Amniotic epithelial cell (primary cell): ENCODE measurements around the gene KATNAL1.

Experiments
- DNase-seq: peaks from one replicate; pipeline ENCODE4 v3.0.0-alpha.2; 2010; ENCODE audit warnings: low read depth

The KATNAL1 gene

GRCh38 chr13:30307194-30307970 lies at the start of gene KATNAL1:
KATNAL1 (minus strand) TSS chr13:30307551; CDS start chr13:30283777, 23,774 bp downstream.
- peak; percentile 51 for DNase-seq

- no peak for DNase-seq
These were observed 48.5 kb upstream of the KATNAL1 start for GRCh38 chr13:30355839-30356238.

GRCh38 chr13:30355384-30355699 lies 48.0 kb upstream of the KATNAL1 start:
- no peak for DNase-seq

- peak; percentile 87 for DNase-seq
These were observed 47.4 kb upstream of the KATNAL1 start for GRCh38 chr13:30354493-30355383.

GRCh38 chr13:30353471-30354215 lies 46.3 kb upstream of the KATNAL1 start:
- DNase-seq = no peak

- no peak for DNase-seq
These were observed 45.7 kb upstream of the KATNAL1 start for GRCh38 chr13:30353060-30353459.

- DNase-seq = no peak
These were observed 44.8 kb upstream of the KATNAL1 start for GRCh38 chr13:30352121-30352520.

GRCh38 chr13:30346789-30347167 lies 39.4 kb upstream of the KATNAL1 start:
- no peak for DNase-seq

- DNase-seq = no peak
These were observed 38.9 kb upstream of the KATNAL1 start for GRCh38 chr13:30346153-30346788.

- DNase-seq = no peak
These were observed 38.2 kb upstream of the KATNAL1 start for GRCh38 chr13:30345426-30346100.

- DNase-seq = peak; percentile 75
These were observed 34.6 kb upstream of the KATNAL1 start for GRCh38 chr13:30341815-30342570.

GRCh38 chr13:30340331-30341250 lies 33.2 kb upstream of the KATNAL1 start:
- DNase-seq = peak; percentile 96

GRCh38 chr13:30339738-30340330 lies 32.5 kb upstream of the KATNAL1 start:
- no peak for DNase-seq

- DNase-seq = no peak
These were observed 31.6 kb upstream of the KATNAL1 start for GRCh38 chr13:30338952-30339351.

- peak; percentile 51 for DNase-seq
These were observed 31.0 kb upstream of the KATNAL1 start for GRCh38 chr13:30338331-30338851.

- no peak for DNase-seq
These were observed 29.8 kb upstream of the KATNAL1 start for GRCh38 chr13:30337061-30337610.

- no peak for DNase-seq
These were observed 27.5 kb upstream of the KATNAL1 start for GRCh38 chr13:30334663-30335386.

GRCh38 chr13:30333616-30334015 lies 26.3 kb upstream of the KATNAL1 start:
- no peak for DNase-seq
